Stimulated activated naive B cell treated with anti-CD40 and anti-IgM and Interleukin-4, amounts not matched to agents 10 μg/mL and 1 μg/mL and 100 μg/mL, for 72 hours (primary cell): ENCODE measurements around the gene PPP2R2B.

Source experiments
- ATAC-seq, 2 donors: fragments of 150-1000 bp; cut with Tn5 transposase; replicated peaks; 2 replicates each; pipeline ENCODE4 v1.10.0; 2021; ENCODE audit warnings: moderate library complexity in 1 of 2
- DNase-seq: peaks from one replicate; pipeline ENCODE4 v3.0.0; 2021
- H3K27ac Mint-ChIP-seq: one replicate; pipeline ENCODE4 v1.8.0; 2022; ENCODE audit warnings: mild to moderate bottlenecking, mixed read lengths
- H3K27me3 Mint-ChIP-seq, 2 donors: one replicate each; pipeline ENCODE4 v1.8.0; 2022; ENCODE audit warnings: mixed read lengths in 2 of 2
- H3K36me3 Mint-ChIP-seq, 2 donors: one replicate each; pipeline ENCODE4 v1.8.0; 2022; ENCODE audit warnings: mixed read lengths in 2 of 2, mild to moderate bottlenecking in 1 of 2
- H3K4me1 Mint-ChIP-seq, 2 donors: one replicate each; pipeline ENCODE4 v1.8.0; 2022; ENCODE audit warnings: mixed read lengths in 2 of 2, mild to moderate bottlenecking in 1 of 2
- H3K4me3 Mint-ChIP-seq, 2 donors: one replicate each; pipeline ENCODE4 v1.8.0; 2022; ENCODE audit warnings: mild to moderate bottlenecking in 2 of 2, mixed read lengths in 2 of 2, moderate library complexity in 1 of 2
- H3K9me3 Mint-ChIP-seq, 2 donors: one replicate each; pipeline ENCODE4 v1.8.0; 2022; ENCODE audit warnings: mixed read lengths in 2 of 2, mild to moderate bottlenecking in 1 of 2

Gene PPP2R2B

GRCh38 chr5:146873186-146873917 is 5.2 kb downstream of the PPP2R2B start:
- H3K27ac Mint-ChIP-seq = no peak overlapping the region
- ATAC-seq (no peak), DNase-seq (no peak)
- H3K4me1 Mint-ChIP-seq = peaks cover 0 to 2% of the 10 kb centered on the region in 2 donors
- peaks cover 22 to 33% of the 10 kb centered on the region in 2 donors for H3K27me3 Mint-ChIP-seq
- H3K4me3 Mint-ChIP-seq = no peak overlapping the region
- no peaks in the 10 kb centered on the region for H3K36me3 Mint-ChIP-seq
- H3K9me3 Mint-ChIP-seq = no peaks in the 10 kb centered on the region

GRCh38 chr5:146872188-146872587 is 6.4 kb downstream of the PPP2R2B start:
- Mint-ChIP-seq H3K9me3 (no peaks in the 10 kb centered on the region), H3K27me3 (peaks cover 18 to 21% of the 10 kb centered on the region in 2 donors), H3K27ac (no peak overlapping the region), H3K36me3 (no peaks in the 10 kb centered on the region), H3K4me3 (no peak overlapping the region), H3K4me1 (no peaks in the 10 kb centered on the region)
- ATAC-seq (no peak), DNase-seq (no peak)

GRCh38 chr5:146867996-146868708 is 10.4 kb downstream of the PPP2R2B start:
- H3K4me3 Mint-ChIP-seq = no peak overlapping the region
- peaks cover 0 to 3% of the 10 kb centered on the region in 2 donors for H3K27me3 Mint-ChIP-seq
- H3K27ac Mint-ChIP-seq = no peak overlapping the region
- ATAC-seq (no peak), DNase-seq (no peak)
- no peaks in the 10 kb centered on the region for H3K36me3 Mint-ChIP-seq
- H3K9me3 Mint-ChIP-seq = no peaks in the 10 kb centered on the region
- no peaks in the 10 kb centered on the region for H3K4me1 Mint-ChIP-seq

DNA sequence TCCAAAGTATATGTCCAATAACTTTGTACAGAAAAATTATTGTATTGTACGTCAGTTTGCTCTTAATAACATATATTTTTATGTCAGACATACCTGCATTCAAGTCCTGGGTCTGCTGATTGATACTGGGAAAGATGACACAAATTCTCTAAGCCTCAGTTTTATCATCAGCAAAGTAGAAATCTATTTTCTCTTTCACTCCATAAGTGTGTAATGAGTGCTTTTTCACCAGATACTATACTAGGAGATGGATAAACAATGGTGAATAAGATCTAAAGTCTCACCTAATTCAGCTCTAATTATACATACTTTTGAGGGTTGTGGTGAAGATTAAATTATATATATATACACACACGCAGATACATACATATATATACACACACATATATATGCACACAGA is 12.3 kb downstream of the PPP2R2B start:
- DNase-seq = no peak
- H3K36me3 Mint-ChIP-seq = no peaks in the 10 kb centered on the region
- H3K27me3 Mint-ChIP-seq = peaks cover 0 to 3% of the 10 kb centered on the region in 2 donors
- no peak overlapping the region for H3K4me3 Mint-ChIP-seq
- ATAC-seq = no peak
- no peak overlapping the region for H3K27ac Mint-ChIP-seq
- H3K4me1 Mint-ChIP-seq = no peaks in the 10 kb centered on the region
- H3K9me3 Mint-ChIP-seq = no peaks in the 10 kb centered on the region

DNA sequence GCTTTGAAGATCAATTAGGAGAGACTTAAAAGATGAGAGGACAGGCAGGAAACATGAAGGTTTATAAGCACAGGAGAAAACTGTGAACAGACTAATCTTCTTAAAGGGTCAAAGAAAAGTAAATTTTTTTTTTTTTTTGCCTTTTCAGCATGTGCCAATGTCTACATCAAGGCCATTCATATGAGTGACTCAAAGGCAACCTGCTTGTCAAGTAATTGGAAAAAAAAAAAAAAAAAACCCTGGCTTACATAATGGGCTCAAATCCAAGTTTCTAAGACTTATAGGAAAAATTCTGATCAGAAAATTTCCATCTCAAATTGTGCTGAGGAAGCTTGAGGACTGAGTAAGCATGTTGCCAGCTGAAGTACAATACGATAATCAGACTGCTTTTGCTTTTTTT is 15.9 kb downstream of the PPP2R2B start:
- DNase-seq (no peak), ATAC-seq (no peak)
- no peak overlapping the region for H3K27ac Mint-ChIP-seq
- no peaks in the 10 kb centered on the region for H3K36me3 Mint-ChIP-seq
- no peaks in the 10 kb centered on the region for H3K4me1 Mint-ChIP-seq
- H3K27me3 Mint-ChIP-seq = peaks cover 0 to 3% of the 10 kb centered on the region in 2 donors
- no peaks in the 10 kb centered on the region for H3K9me3 Mint-ChIP-seq
- no peak overlapping the region for H3K4me3 Mint-ChIP-seq

GRCh38 chr5:146860213-146860893 is 18.2 kb downstream of the PPP2R2B start:
- DNase-seq = no peak
- H3K4me1 Mint-ChIP-seq = no peaks in the 10 kb centered on the region
- no peak overlapping the region for H3K27ac Mint-ChIP-seq
- no peaks in the 10 kb centered on the region for H3K36me3 Mint-ChIP-seq
- peaks cover 0 to 3% of the 10 kb centered on the region in 2 donors for H3K27me3 Mint-ChIP-seq
- no peak for ATAC-seq
- H3K9me3 Mint-ChIP-seq = no peaks in the 10 kb centered on the region
- no peak overlapping the region for H3K4me3 Mint-ChIP-seq

GRCh38 chr5:146852089-146852488 is 26.5 kb downstream of the PPP2R2B start:
- Mint-ChIP-seq H3K36me3 (no peaks in the 10 kb centered on the region), H3K27ac (no peak overlapping the region), H3K27me3 (peaks cover 0 to 3% of the 10 kb centered on the region in 2 donors), H3K4me1 (no peaks in the 10 kb centered on the region), H3K9me3 (no peaks in the 10 kb centered on the region), H3K4me3 (no peak overlapping the region)
- no peak for ATAC-seq
- no peak for DNase-seq

DNA sequence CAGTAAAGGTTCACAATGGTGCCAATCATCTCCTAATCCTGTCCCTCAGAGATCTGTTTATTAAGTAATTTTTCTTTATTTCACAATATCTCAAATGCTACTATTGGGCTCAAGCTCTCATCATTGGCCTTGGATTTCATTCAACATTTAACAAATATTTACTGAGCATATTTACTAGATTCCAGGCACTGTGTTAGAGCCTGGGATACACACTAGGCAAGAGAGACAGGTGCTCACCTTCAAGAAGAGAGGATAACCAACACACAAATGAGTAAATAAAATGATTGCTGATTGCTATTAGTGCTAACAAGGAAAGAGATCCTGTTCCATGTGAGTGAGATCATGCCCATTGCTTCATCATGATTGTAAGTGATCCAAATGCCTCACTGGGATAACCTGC is 27.4 kb downstream of the PPP2R2B start:
- Mint-ChIP-seq H3K9me3 (no peaks in the 10 kb centered on the region), H3K4me1 (no peaks in the 10 kb centered on the region), H3K36me3 (no peaks in the 10 kb centered on the region), H3K27ac (no peak overlapping the region), H3K27me3 (peaks cover 0 to 3% of the 10 kb centered on the region in 2 donors), H3K4me3 (no peak overlapping the region)
- ATAC-seq = no peak
- DNase-seq = no peak

GRCh38 chr5:146849694-146850303 is 28.8 kb downstream of the PPP2R2B start:
- Mint-ChIP-seq H3K4me1 (no peaks in the 10 kb centered on the region), H3K27ac (no peak overlapping the region), H3K4me3 (no peak overlapping the region), H3K27me3 (peaks cover 0 to 3% of the 10 kb centered on the region in 2 donors), H3K36me3 (no peaks in the 10 kb centered on the region), H3K9me3 (peaks cover 0 to 1% of the 10 kb centered on the region in 2 donors)
- ATAC-seq = no peak
- no peak for DNase-seq

- H3K4me3 Mint-ChIP-seq = no peak overlapping the region
- no peak overlapping the region for H3K27ac Mint-ChIP-seq
- no peak for DNase-seq
- H3K27me3 Mint-ChIP-seq = peaks cover 0 to 3% of the 10 kb centered on the region in 2 donors
- ATAC-seq = no peak
- H3K36me3 Mint-ChIP-seq = no peaks in the 10 kb centered on the region
- H3K9me3 Mint-ChIP-seq = peaks cover 0 to 1% of the 10 kb centered on the region in 2 donors
- no peaks in the 10 kb centered on the region for H3K4me1 Mint-ChIP-seq
Measured at GRCh38 chr5:146848133-146848532, 30.4 kb downstream of the PPP2R2B start.

GRCh38 chr5:146840016-146840415 is 38.5 kb downstream of the PPP2R2B start:
- Mint-ChIP-seq H3K27ac (no peak overlapping the region), H3K4me1 (no peaks in the 10 kb centered on the region), H3K36me3 (no peaks in the 10 kb centered on the region), H3K9me3 (peaks cover 0 to 9% of the 10 kb centered on the region in 2 donors), H3K4me3 (no peak overlapping the region), H3K27me3 (no peaks in the 10 kb centered on the region)
- ATAC-seq = no peak
- DNase-seq = no peak

GRCh38 chr5:146836226-146836842 is 42.2 kb downstream of the PPP2R2B start:
- H3K27ac Mint-ChIP-seq = no peak overlapping the region
- peaks cover 0 to 6% of the 10 kb centered on the region in 2 donors for H3K9me3 Mint-ChIP-seq
- no peaks in the 10 kb centered on the region for H3K27me3 Mint-ChIP-seq
- ATAC-seq = no peak
- no peaks in the 10 kb centered on the region for H3K36me3 Mint-ChIP-seq
- no peak overlapping the region for H3K4me3 Mint-ChIP-seq
- no peaks in the 10 kb centered on the region for H3K4me1 Mint-ChIP-seq
- no peak for DNase-seq

DNA sequence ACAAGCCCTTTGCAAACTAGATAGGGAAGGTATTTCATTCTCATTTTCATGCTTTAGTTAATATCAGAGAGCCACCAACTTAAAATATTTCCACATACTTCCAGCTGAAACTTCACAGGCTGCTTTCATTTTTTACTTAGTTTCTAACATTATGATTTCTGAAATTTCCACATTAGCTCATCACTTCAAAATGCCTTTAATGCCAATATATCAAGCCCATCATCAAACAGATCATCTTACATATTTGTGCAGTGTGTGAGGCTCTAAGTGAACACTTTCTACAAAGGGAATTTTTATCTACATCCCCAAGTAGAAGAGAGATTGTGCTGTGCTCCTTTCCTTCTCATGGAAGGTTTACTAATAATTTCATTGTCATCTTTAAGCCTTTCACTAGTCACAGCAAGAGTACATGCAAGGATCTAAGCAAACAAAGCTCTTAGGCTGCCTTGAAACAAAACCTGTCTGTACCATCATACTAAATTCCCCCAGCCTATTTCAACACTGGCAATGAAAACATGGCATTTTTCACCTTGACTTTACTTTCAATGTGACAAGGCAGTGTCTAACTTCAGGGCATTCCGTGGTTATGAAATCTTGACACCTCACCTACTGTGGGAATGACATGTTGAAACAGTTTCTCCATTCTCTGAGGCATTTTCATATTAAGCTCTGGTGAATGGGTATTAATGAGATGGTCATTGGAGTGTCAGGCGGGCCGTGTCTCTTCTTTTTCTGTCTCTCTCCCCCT is 45.4 kb downstream of the PPP2R2B start:
- ATAC-seq (no peak), DNase-seq (no peak)
- no peaks in the 10 kb centered on the region for H3K4me1 Mint-ChIP-seq
- H3K4me3 Mint-ChIP-seq = no peak overlapping the region
- H3K36me3 Mint-ChIP-seq = no peaks in the 10 kb centered on the region
- H3K9me3 Mint-ChIP-seq = no peaks in the 10 kb centered on the region
- H3K27me3 Mint-ChIP-seq = no peaks in the 10 kb centered on the region
- H3K27ac Mint-ChIP-seq = no peak overlapping the region
